Skeletal muscle satellite cell (primary cell): ENCODE results near the gene AKR1C2.
"Not testable (repeated sequence)": the region's sequence is repeated elsewhere in the genome, so short reads cannot be mapped to it uniquely, and the experiment has no call there.

Source experiments
- H3K27me3 ChIP-seq: 2 replicates; pipeline ENCODE4 v1.7.0; 2013; ENCODE audit warnings: low read length; ENCODE audit not compliant: control insufficient read depth, insufficient read depth
- H3K36me3 ChIP-seq: 2 replicates; pipeline ENCODE4 v1.7.0; 2013; ENCODE audit warnings: mild to moderate bottlenecking, control low read depth, low read length; ENCODE audit not compliant: insufficient read depth
- H3K4me1 ChIP-seq: 2 replicates; pipeline ENCODE4 v1.7.0; 2013; ENCODE audit warnings: low read length; ENCODE audit not compliant: control insufficient read depth, insufficient read depth
- H3K4me2 ChIP-seq: 2 replicates; pipeline ENCODE4 v1.7.0; 2013; ENCODE audit warnings: mild to moderate bottlenecking, low read length
- H3K4me3 ChIP-seq: 2 replicates; pipeline ENCODE4 v1.7.0; 2013; ENCODE audit warnings: low read length
- H3K9ac ChIP-seq: 2 replicates; pipeline ENCODE4 v1.7.0; 2013; ENCODE audit warnings: mild to moderate bottlenecking, low read depth, low read length, moderate library complexity
- H3K9me3 ChIP-seq: replicated peaks from 2 replicates; pipeline ENCODE4 v1.7.0; 2013; ENCODE audit warnings: mild to moderate bottlenecking, control low read depth, low read length

The AKR1C2 gene

GRCh38 chr10:4969289-4969688 lies 34.4 kb downstream of the AKR1C2 start:
- not testable (repeated sequence) for H3K4me1 ChIP-seq, H3K4me2 ChIP-seq, H3K27me3 ChIP-seq, H3K9ac ChIP-seq, H3K9me3 ChIP-seq, H3K4me3 ChIP-seq
- H3K36me3 ChIP-seq = peaks cover 12% of the 10 kb centered on the region

- not testable (repeated sequence) for H3K4me3 ChIP-seq, H3K27me3 ChIP-seq, H3K9ac ChIP-seq, H3K4me1 ChIP-seq, H3K4me2 ChIP-seq, H3K9me3 ChIP-seq
- peaks cover 12% of the 10 kb centered on the region for H3K36me3 ChIP-seq
These were observed 36.5 kb downstream of the AKR1C2 start for GRCh38 chr10:4967189-4967588.

GRCh38 chr10:4965763-4966162 lies 37.9 kb downstream of the AKR1C2 start:
- H3K27me3 ChIP-seq, H3K9me3 ChIP-seq, H3K4me3 ChIP-seq, H3K4me1 ChIP-seq, H3K9ac ChIP-seq, H3K4me2 ChIP-seq: not testable (repeated sequence)
- peaks cover 12% of the 10 kb centered on the region for H3K36me3 ChIP-seq

- H3K9me3 ChIP-seq, H3K4me1 ChIP-seq, H3K36me3 ChIP-seq, H3K27me3 ChIP-seq: not testable (repeated sequence)
- peak overlapping the region; percentile 24 for H3K4me3 ChIP-seq
- peak overlapping the region; percentile 53 for H3K9ac ChIP-seq
- H3K4me2 ChIP-seq = peak overlapping the region; percentile 45
These were observed 39.9 kb downstream of the AKR1C2 start for GRCh38 chr10:4963815-4964154.

GRCh38 chr10:4962876-4963814 lies 40.5 kb downstream of the AKR1C2 start, which contains the start of gene AKR1C1:
Gene AKR1C1 (plus strand): TSS chr10:4963415. CDS start chr10:4963445, 30 bp downstream.
- H3K4me1 ChIP-seq, H3K27me3 ChIP-seq, H3K9me3 ChIP-seq, H3K36me3 ChIP-seq: not testable (repeated sequence)
- peak within 1 kb of the TSS; percentile 79 for H3K4me2 ChIP-seq
- H3K4me3 ChIP-seq = peak within 1 kb of the TSS; percentile 45
- H3K9ac ChIP-seq = peak within 1 kb of the TSS; percentile 62

- H3K36me3 ChIP-seq, H3K27me3 ChIP-seq, H3K9me3 ChIP-seq, H3K4me3 ChIP-seq, H3K4me1 ChIP-seq: not testable (repeated sequence)
- Histone ChIP-seq H3K4me2 (peak overlapping the region; percentile 50), H3K9ac (peak overlapping the region; percentile 26)
These were observed 41.3 kb downstream of the AKR1C2 start for GRCh38 chr10:4962308-4962707.

- H3K4me3 ChIP-seq, H3K9ac ChIP-seq, H3K4me2 ChIP-seq, H3K4me1 ChIP-seq, H3K27me3 ChIP-seq, H3K36me3 ChIP-seq, H3K9me3 ChIP-seq: not testable (repeated sequence)
These were observed 42.1 kb downstream of the AKR1C2 start for GRCh38 chr10:4961558-4961957.

- H3K27me3 ChIP-seq, H3K4me3 ChIP-seq, H3K9ac ChIP-seq, H3K36me3 ChIP-seq, H3K4me2 ChIP-seq, H3K9me3 ChIP-seq, H3K4me1 ChIP-seq: not testable (repeated sequence)
These were observed 46.6 kb downstream of the AKR1C2 start for GRCh38 chr10:4956955-4957645.

GRCh38 chr10:4956088-4956487 lies 47.6 kb downstream of the AKR1C2 start:
- H3K36me3 ChIP-seq, H3K4me2 ChIP-seq, H3K4me1 ChIP-seq, H3K4me3 ChIP-seq, H3K9me3 ChIP-seq, H3K27me3 ChIP-seq, H3K9ac ChIP-seq: not testable (repeated sequence)

- no peak overlapping the region for H3K4me3 ChIP-seq
- H3K4me1 ChIP-seq = peaks cover 4% of the 10 kb centered on the region
- H3K9ac ChIP-seq = no peak overlapping the region
- no peaks in the 10 kb centered on the region for H3K9me3 ChIP-seq
- no peaks in the 10 kb centered on the region for H3K36me3 ChIP-seq
- no peak overlapping the region for H3K4me2 ChIP-seq
- no peaks in the 10 kb centered on the region for H3K27me3 ChIP-seq
These were observed 50.3 kb downstream of the AKR1C2 start for GRCh38 chr10:4953405-4953804.

GRCh38 chr10:4951512-4952162 lies 52.0 kb downstream of the AKR1C2 start:
- H3K27me3 ChIP-seq, H3K4me2 ChIP-seq, H3K9me3 ChIP-seq, H3K36me3 ChIP-seq, H3K4me3 ChIP-seq, H3K9ac ChIP-seq: not testable (repeated sequence)
- H3K4me1 ChIP-seq = peaks cover 20% of the 10 kb centered on the region
